Keratinocyte (primary cell): ENCODE results near the gene MCRS1. TPM values are rescaled to one million over a fixed set of nuclear protein-coding genes. Genes with fewer than 3 reads are reported as not detected.

ENCODE experiments used
- DNase-seq: peaks from one replicate; pipeline ENCODE4 v3.0.0-alpha.2; 2011; ENCODE audit warnings: low read depth, missing footprints, low spot score
- FAIRE-seq: peaks from 2 replicates; lab custom pipeline; 2011; peaks lifted over from hg19 to GRCh38; lab: Jason Lieb, UNC
- H2AFZ ChIP-seq: 2 replicates; pipeline ENCODE4 v1.6.0; 2012; ENCODE audit warnings: low read length, control low read depth, inconsistent platforms; ENCODE audit not compliant: control insufficient read depth
- H3K27ac ChIP-seq: 2 replicates; pipeline ENCODE4 v1.5.1; 2011; ENCODE audit warnings: low read length; ENCODE audit not compliant: control insufficient read depth, insufficient read depth
- H3K27me3 ChIP-seq: 3 replicates; pipeline ENCODE4 v1.6.0; 2011; ENCODE audit warnings: low read length; ENCODE audit not compliant: control insufficient read depth, insufficient read depth; ENCODE audit errors: extremely low read depth
- H3K36me3 ChIP-seq, 2 experiments: 2 replicates in 1 of 2; 3 replicates in 1 of 2; pipeline ENCODE4 v1.5.1; 2011; ENCODE audit warnings: low read length in 2 of 2, mild to moderate bottlenecking in 1 of 2; ENCODE audit not compliant: control insufficient read depth in 2 of 2, insufficient read depth in 2 of 2; ENCODE audit errors: extremely low read depth in 1 of 2
- H3K4me1 ChIP-seq: 3 replicates; pipeline ENCODE4 v1.5.1; 2011; ENCODE audit warnings: low read length; ENCODE audit not compliant: control insufficient read depth, insufficient read depth; ENCODE audit errors: extremely low read depth
- H3K4me2 ChIP-seq: 3 replicates; pipeline ENCODE4 v1.6.0; 2011; ENCODE audit warnings: low read depth, low read length; ENCODE audit not compliant: control insufficient read depth, insufficient read depth; ENCODE audit errors: extremely low read depth
- H3K4me3 ChIP-seq, 3 experiments: fragments of 200-600 bp in 1 of 3; sonication (generic) in 1 of 3; 2 replicates in 2 of 3; 3 replicates in 1 of 3; pipeline ENCODE4 v1.5.1; 2011 to 2016; ENCODE audit warnings: low read length in 3 of 3, mild to moderate bottlenecking in 3 of 3, control low read depth in 2 of 3, inconsistent platforms in 1 of 3, low read depth in 1 of 3, mixed read lengths in 1 of 3, mixed run types in 1 of 3, moderate library complexity in 1 of 3; ENCODE audit not compliant: control insufficient read depth in 2 of 3, insufficient read depth in 2 of 3; ENCODE audit errors: extremely low read depth in 1 of 3
- H3K79me2 ChIP-seq: 2 replicates; pipeline ENCODE4 v1.6.0; 2012; ENCODE audit warnings: low read length; ENCODE audit not compliant: control insufficient read depth, insufficient read depth
- H3K9ac ChIP-seq: 3 replicates; pipeline ENCODE4 v1.6.0; 2011; ENCODE audit warnings: low read length; ENCODE audit not compliant: control insufficient read depth, insufficient read depth; ENCODE audit errors: extremely low read depth
- H3K9me1 ChIP-seq: 3 replicates; pipeline ENCODE4 v1.6.0; 2011; ENCODE audit warnings: low read length; ENCODE audit not compliant: control insufficient read depth, insufficient read depth; ENCODE audit errors: extremely low read depth
- H3K9me3 ChIP-seq: 2 replicates; pipeline ENCODE4 v1.5.1; 2012; ENCODE audit warnings: low read depth, low read length; ENCODE audit not compliant: control insufficient read depth
- H4K20me1 ChIP-seq: 3 replicates; pipeline ENCODE4 v1.6.0; 2011; ENCODE audit warnings: low read length; ENCODE audit not compliant: control insufficient read depth, insufficient read depth; ENCODE audit errors: extremely low read depth
- EZH2 ChIP-seq: IDR thresholded peaks from one replicate; pipeline ENCODE4 v1.6.1; 2012; ENCODE audit warnings: inconsistent platforms, mild to moderate bottlenecking, low read length, moderate library complexity
- dilution Hi-C: fragments of 300-500 bp; cut with MboI; formaldehyde crosslinking; loops from one replicate; pipeline ENCODE4 v1.7.0; 2020; ENCODE audit warnings: low sequenced_read_pairs; ENCODE audit not compliant: extremely low pct_ligation_motif_present
- polyA plus RNA-seq, 5 experiments: library from polyadenylated mRNA; depleted of rRNA in 3 of 5; stranded (reverse) in 3 of 5; stranded (forward) in 1 of 5; unstranded in 1 of 5; fragments of >200 nt; gene quantifications; 1 replicate in 1 of 5; 2 replicates in 3 of 5; 3 replicates in 1 of 5; pipeline versions ENCODE4 v1.2.1 to v1.2.3, GENCODE V29; 2011 to 2012; ENCODE audit warnings: missing spikeins in 2 of 5, low read depth in 1 of 5, low replicate concordance in 1 of 5
- TF ChIP-seq, protein P1 (sequence below), 3 experiments: IDR thresholded peaks in 1 of 3; conservative IDR thresholded peaks in 1 of 3; optimal IDR thresholded peaks in 1 of 3; 2 replicates in 2 of 3; 3 replicates in 1 of 3; pipeline versions ENCODE3 to v1.5.1; 2011; ENCODE audit warnings: low read length in 3 of 3, mild to moderate bottlenecking in 3 of 3, moderate library complexity in 2 of 3, control low read depth in 1 of 3, inconsistent platforms in 1 of 3; ENCODE audit not compliant: insufficient read depth in 2 of 3; ENCODE audit errors: extremely low read depth in 1 of 3

The MCRS1 gene
- polyA plus RNA-seq, 1 donor (not counting 4 experiments of a cell fraction or from before 2014, with no cell fraction given) = 40.7 TPM

DNA sequence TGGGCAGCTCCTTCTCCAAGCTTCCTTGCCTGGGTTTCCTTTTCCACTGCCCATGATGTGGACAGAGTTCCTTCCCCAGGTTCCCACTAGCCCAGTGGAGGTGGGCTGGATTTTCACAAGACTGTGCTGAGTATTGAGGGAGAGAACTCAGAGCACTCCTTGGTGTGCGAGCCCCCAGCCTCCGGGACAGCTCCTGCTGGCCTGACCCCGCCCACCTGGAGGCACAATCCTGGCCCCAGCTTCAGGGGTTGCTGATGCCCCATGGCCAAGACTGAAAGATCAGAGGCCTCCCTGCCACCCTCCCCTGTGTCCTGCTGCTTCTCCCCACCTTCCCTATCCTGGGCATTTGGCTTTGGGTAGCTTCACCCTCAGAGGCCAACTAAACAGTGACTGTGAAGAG, 21.5 kb downstream of the MCRS1 start:
- FAIRE-seq = no peak
- Histone ChIP-seq H3K27ac (no peak overlapping the region), H3K27me3 (peaks cover 41% of the 10 kb centered on the region), H3K4me2 (no peak overlapping the region), H3K9me1 (peaks cover 5% of the 10 kb centered on the region), H2AFZ (no peak overlapping the region), H3K4me3 (no peak overlapping the region), H4K20me1 (no peaks in the 10 kb centered on the region), H3K9ac (no peak overlapping the region), H3K79me2 (no peaks in the 10 kb centered on the region), H3K36me3 (no peaks in the 10 kb centered on the region), H3K4me1 (peaks cover 27% of the 10 kb centered on the region), H3K9me3 (no peaks in the 10 kb centered on the region)
- dilution Hi-C loops = no loop called here
- TF ChIP-seq, protein P1, sequence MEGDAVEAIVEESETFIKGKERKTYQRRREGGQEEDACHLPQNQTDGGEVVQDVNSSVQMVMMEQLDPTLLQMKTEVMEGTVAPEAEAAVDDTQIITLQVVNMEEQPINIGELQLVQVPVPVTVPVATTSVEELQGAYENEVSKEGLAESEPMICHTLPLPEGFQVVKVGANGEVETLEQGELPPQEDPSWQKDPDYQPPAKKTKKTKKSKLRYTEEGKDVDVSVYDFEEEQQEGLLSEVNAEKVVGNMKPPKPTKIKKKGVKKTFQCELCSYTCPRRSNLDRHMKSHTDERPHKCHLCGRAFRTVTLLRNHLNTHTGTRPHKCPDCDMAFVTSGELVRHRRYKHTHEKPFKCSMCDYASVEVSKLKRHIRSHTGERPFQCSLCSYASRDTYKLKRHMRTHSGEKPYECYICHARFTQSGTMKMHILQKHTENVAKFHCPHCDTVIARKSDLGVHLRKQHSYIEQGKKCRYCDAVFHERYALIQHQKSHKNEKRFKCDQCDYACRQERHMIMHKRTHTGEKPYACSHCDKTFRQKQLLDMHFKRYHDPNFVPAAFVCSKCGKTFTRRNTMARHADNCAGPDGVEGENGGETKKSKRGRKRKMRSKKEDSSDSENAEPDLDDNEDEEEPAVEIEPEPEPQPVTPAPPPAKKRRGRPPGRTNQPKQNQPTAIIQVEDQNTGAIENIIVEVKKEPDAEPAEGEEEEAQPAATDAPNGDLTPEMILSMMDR (optimal IDR thresholded peaks at IDR 0.05 in 1 of 3, IDR thresholded peaks at IDR 0.05 in 1 of 3, conservative IDR thresholded peaks at IDR 0.05 in 1 of 3; ENCODE audit: extremely low read depth in 1 of 3, insufficient read depth in 2 of 3, low read length in 3 of 3) = no peak
- no peak for TF ChIP-seq EZH2
- DNase-seq = no peak

DNA sequence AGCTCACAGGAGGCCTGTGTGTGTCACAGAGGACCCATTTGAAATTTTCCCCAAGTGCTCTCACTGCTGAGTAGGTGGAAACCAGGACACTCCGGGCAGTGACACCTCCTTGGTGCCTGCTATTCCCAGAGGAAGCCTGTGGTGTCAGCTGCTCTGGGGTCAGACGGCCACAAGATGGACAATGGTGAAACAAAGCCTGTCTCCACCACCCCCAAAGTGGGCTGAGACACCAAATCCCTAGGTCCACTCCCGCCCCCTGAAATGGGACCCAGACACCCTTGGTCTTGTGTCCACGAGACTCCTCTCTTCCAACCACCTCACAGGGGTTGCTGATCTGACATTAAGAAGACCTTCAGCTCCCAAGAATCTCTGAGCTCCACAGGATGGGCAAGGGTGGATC, 22.1 kb downstream of the MCRS1 start:
- H3K79me2 ChIP-seq = no peaks in the 10 kb centered on the region
- no peaks in the 10 kb centered on the region for H4K20me1 ChIP-seq
- peaks cover 33% of the 10 kb centered on the region for H3K4me1 ChIP-seq
- H3K9me1 ChIP-seq = peaks cover 5% of the 10 kb centered on the region
- no peak for TF ChIP-seq EZH2
- TF ChIP-seq, protein P1 (optimal IDR thresholded peaks at IDR 0.05 in 1 of 3, IDR thresholded peaks at IDR 0.05 in 1 of 3, conservative IDR thresholded peaks at IDR 0.05 in 1 of 3; ENCODE audit: extremely low read depth in 1 of 3, insufficient read depth in 2 of 3, low read length in 3 of 3) = no peak
- H3K9ac ChIP-seq = no peak overlapping the region
- H3K4me2 ChIP-seq = no peak overlapping the region
- H3K4me3 ChIP-seq = no peak overlapping the region
- dilution Hi-C loops = no loop called here
- no peaks in the 10 kb centered on the region for H3K9me3 ChIP-seq
- FAIRE-seq (no peak), DNase-seq (no peak)
- H3K27ac ChIP-seq = no peak overlapping the region
- H3K36me3 ChIP-seq = no peaks in the 10 kb centered on the region
- H2AFZ ChIP-seq = no peak overlapping the region
- H3K27me3 ChIP-seq = peaks cover 34% of the 10 kb centered on the region
